ENCODE results near the gene CCDC187.

- TF ChIP-seq CEBPB (IDR thresholded peaks at IDR 0.05; ENCODE audit: low read depth, low read length) = no peak
- TF ChIP-seq BRCA1 (IDR thresholded peaks at IDR 0.05; ENCODE audit: low read depth, low read length) = no peak
These were observed 65.6 kb downstream of the CCDC187 start for GRCh38 chr9:136238342-136238732.
